A204.1 (cell line): ENCODE results near the gene SSMEM1.
A peak's percentile ranks its signal among the peaks of the same experiment; 100 is the strongest.
"Not testable (repeated sequence)": the region's sequence is repeated elsewhere in the genome, so short reads cannot be mapped to it uniquely, and the experiment has no call there.

Source experiments
- FAIRE-seq: peaks from 2 replicates; lab custom pipeline; 2012; peaks lifted over from hg19 to GRCh38; lab: Jason Lieb, UNC

SSMEM1 gene

GRCh38 chr7:130249626-130250025 is 42.0 kb downstream of the SSMEM1 start:
- FAIRE-seq, result not testable (repeated sequence)

- FAIRE-seq, result no peak
Observed at GRCh38 chr7:130254555-130254954, 46.9 kb downstream of the SSMEM1 start.

GRCh38 chr7:130256704-130257103 is 49.0 kb downstream of the SSMEM1 start:
- no peak for FAIRE-seq

- FAIRE-seq, result peak; percentile 94
Observed at GRCh38 chr7:130258494-130259078, 50.9 kb downstream of the SSMEM1 start.

GRCh38 chr7:130262448-130262847 is 54.8 kb downstream of the SSMEM1 start:
- no peak for FAIRE-seq

- no peak for FAIRE-seq
Observed at GRCh38 chr7:130263130-130263529, 55.5 kb downstream of the SSMEM1 start.
